IMR-90 (cell line): Measurements from ENCODE around the gene CADM1. TPM values are rescaled to one million over a fixed set of nuclear protein-coding genes. Genes with fewer than 3 reads are reported as not detected.

Experiments
- ATAC-seq: fragments of 200-7000 bp; cut with Tn5 transposase; 2 replicates; pipeline ENCODE4 v1.9.1; 2020; ENCODE audit warnings: low read depth, mild to moderate bottlenecking, moderate library complexity
- BruUV-seq: library from RNA; stranded (reverse); fragments of 400-500 nt; replicated peaks from 2 replicates; lab custom pipeline; 2021; lab: Mats Ljungman, UMichigan
- CTCF ChIA-PET: fragments of 300-600 bp; formaldehyde crosslinking; extraction: SDS; loops from one replicate; lab custom pipeline; 2021; ENCODE audit warnings: antibody characterized with exemption; lab: Yijun Ruan, JAX
- POLR2A ChIA-PET: fragments of 300-600 bp; sonication (Branson Sonifier 250); formaldehyde crosslinking; loops from one replicate; lab custom pipeline; 2022; ENCODE audit warnings: antibody characterized with exemption; ENCODE audit not compliant: unreplicated experiment; lab: Charles Lee
- DNase-seq: peaks from one replicate; pipeline ENCODE4 v3.0.0; 2013
- H2AFZ ChIP-seq: replicated peaks from 2 replicates; pipeline ENCODE3; 2013; ENCODE audit warnings: low read length, mild to moderate bottlenecking; ENCODE audit not compliant: poor library complexity
- H2AK5ac ChIP-seq: 2 replicates; pipeline ENCODE4 v1.6.1; 2013; ENCODE audit warnings: low read depth, low read length, inconsistent platforms
- H2AK9ac ChIP-seq: replicated peaks from 2 replicates; pipeline ENCODE3; 2013; ENCODE audit warnings: mild to moderate bottlenecking, low read depth, low read length, moderate library complexity; ENCODE audit not compliant: poor library complexity
- H2BK120ac ChIP-seq: 2 replicates; pipeline ENCODE4 v1.6.1; 2013; ENCODE audit warnings: low read depth, low read length, inconsistent platforms
- H2BK15ac ChIP-seq: 3 replicates; pipeline ENCODE4 v1.6.1; 2013; ENCODE audit warnings: low read depth, low read length, inconsistent platforms
- H2BK20ac ChIP-seq: 2 replicates; pipeline ENCODE4 v1.6.1; 2013; ENCODE audit warnings: low read depth, mild to moderate bottlenecking, inconsistent platforms, low read length, moderate library complexity
- H2BK5ac ChIP-seq: 2 replicates; pipeline ENCODE4 v1.6.1; 2013; ENCODE audit warnings: mild to moderate bottlenecking, low read depth, low read length, inconsistent platforms; ENCODE audit not compliant: poor library complexity, severe bottlenecking
- H3K14ac ChIP-seq: replicated peaks from 2 replicates; pipeline ENCODE4 v1.6.1; 2013; ENCODE audit warnings: low read depth, low read length, inconsistent platforms
- H3K18ac ChIP-seq: 2 replicates; pipeline ENCODE4 v1.6.1; 2013; ENCODE audit warnings: low read depth, low read length, control low read depth
- H3K23ac ChIP-seq: 2 replicates; pipeline ENCODE4 v1.6.1; 2013; ENCODE audit warnings: low read depth, low read length, inconsistent platforms
- H3K27ac ChIP-seq: 2 replicates; pipeline ENCODE4 v1.5.1; 2013; ENCODE audit warnings: mild to moderate bottlenecking, control low read depth, low read length; ENCODE audit not compliant: insufficient read depth
- H3K27me3 ChIP-seq: 2 replicates; pipeline ENCODE4 v1.6.1; 2013; ENCODE audit warnings: low read length; ENCODE audit not compliant: control insufficient read depth, insufficient read depth
- H3K36me3 ChIP-seq: 2 replicates; pipeline ENCODE4 v1.6.1; 2013; ENCODE audit warnings: low read length, mixed read lengths; ENCODE audit not compliant: control insufficient read depth, insufficient read depth
- H3K4ac ChIP-seq: 2 replicates; pipeline ENCODE4 v1.6.1; 2013; ENCODE audit warnings: low read depth, low read length, inconsistent platforms
- H3K4me1 ChIP-seq: 2 replicates; pipeline ENCODE4 v1.6.1; 2013; ENCODE audit warnings: low read length, mixed read lengths; ENCODE audit not compliant: control insufficient read depth, insufficient read depth
- H3K4me2 ChIP-seq: 2 replicates; pipeline ENCODE4 v1.6.1; 2013; ENCODE audit warnings: low read depth, mild to moderate bottlenecking, control low read depth, low read length, moderate library complexity
- H3K4me3 ChIP-seq: 2 replicates; pipeline ENCODE4 v1.5.1; 2013; ENCODE audit warnings: low read depth, mild to moderate bottlenecking, control low read depth, low read length, moderate library complexity; ENCODE audit not compliant: insufficient read depth
- H3K56ac ChIP-seq: 2 replicates; pipeline ENCODE4 v1.6.1; 2013; ENCODE audit warnings: low read length, inconsistent platforms; ENCODE audit not compliant: insufficient read depth; ENCODE audit errors: extremely low read depth
- H3K79me1 ChIP-seq, 2 experiments: 2 replicates each; pipeline ENCODE4 v1.6.1; 2013; ENCODE audit warnings: low read length in 2 of 2, inconsistent platforms in 1 of 2, low read depth in 1 of 2
- H3K9ac ChIP-seq: 2 replicates; pipeline ENCODE4 v1.6.1; 2013; ENCODE audit warnings: low read depth, low read length, control low read depth
- H3K9me1 ChIP-seq: 2 replicates; pipeline ENCODE4 v1.6.1; 2013; ENCODE audit warnings: low read length, inconsistent platforms; ENCODE audit not compliant: insufficient read depth
- H3K9me3 ChIP-seq: 2 replicates; pipeline ENCODE4 v1.6.1; 2013; ENCODE audit warnings: low read length; ENCODE audit not compliant: control insufficient read depth, insufficient read depth
- H4K20me1 ChIP-seq: 2 replicates; pipeline ENCODE4 v1.6.1; 2013; ENCODE audit warnings: low read length, inconsistent platforms; ENCODE audit not compliant: insufficient read depth
- H4K5ac ChIP-seq: 2 replicates; pipeline ENCODE4 v1.6.1; 2013; ENCODE audit warnings: mild to moderate bottlenecking, low read depth, low read length, control low read depth
- H4K8ac ChIP-seq, 2 experiments: 2 replicates each; pipeline ENCODE4 v1.6.1; 2013; ENCODE audit warnings: low read depth in 2 of 2, low read length in 2 of 2, control low read depth in 1 of 2, inconsistent platforms in 1 of 2
- H4K91ac ChIP-seq: 2 replicates; pipeline ENCODE4 v1.6.1; 2013; ENCODE audit warnings: low read depth, low read length, inconsistent platforms; ENCODE audit not compliant: insufficient read depth
- BHLHE40 ChIP-seq: fragments of 150-350 bp; IDR thresholded peaks from 2 replicates; pipeline ENCODE4 v1.6.1; 2016; ENCODE audit warnings: mild to moderate bottlenecking, low read depth, low read length
- RAD21 ChIP-seq: IDR thresholded peaks from 2 replicates; pipeline ENCODE4 v1.6.1; 2012; ENCODE audit warnings: low read length, improper control_type of control experiment
- WGBS, 2 experiments: methylation state at CpG; one replicate each; pipeline versions ENCODE4 v1.1.5 to v1.1.7; 2013; ENCODE audit warnings: missing lambda C conversion rate in 2 of 2; ENCODE audit not compliant: insufficient read length in 1 of 2; ENCODE audit errors: extremely low coverage in 2 of 2; 5-methylcytosine and 5-hydroxymethylcytosine counted together
- dilution Hi-C: fragments of 300-500 bp; cut with HindIII; formaldehyde crosslinking; loops from one replicate; pipeline ENCODE4 v1.14.3; 2018; ENCODE audit warnings: low sequenced_read_pairs; ENCODE audit not compliant: unreplicated experiment
- in situ Hi-C: fragments of 300-500 bp; cut with MboI; formaldehyde crosslinking; loops from 3 replicates; pipeline ENCODE4 v1.14.3; 2019; ENCODE audit warnings: low sequenced_read_pairs, inconsistent platforms, mixed read lengths
- intact Hi-C: fragments of 100-400 bp; cut with micrococcal nuclease; formaldehyde crosslinking; loops from 2 replicates; pipeline ENCODE4 v1.10.0; 2022
- polyA plus RNA-seq, 3 experiments: library from polyadenylated mRNA; depleted of rRNA; stranded (reverse); fragments of >200 nt; gene quantifications; 2 replicates each; pipeline ENCODE4 v1.2.3, GENCODE V29; 2012; ENCODE audit warnings: low replicate concordance in 1 of 3
- total RNA-seq: library from RNA; depleted of rRNA; stranded (reverse); fragments of >200 nt; gene quantifications from 2 replicates; pipeline ENCODE4 v1.2.3, GENCODE V29; 2012

The CADM1 gene
- total and polyA plus RNA-seq, 2 of the 4 experiments (the other 2 are of a cell fraction) = 28.8 to 77.1 TPM

GRCh38 chr11:115462004-115462541 is 42.1 kb downstream of the CADM1 start:
- Histone ChIP-seq H2BK120ac (no peak overlapping the region), H3K9ac (no peak overlapping the region), H3K4me3 (no peak overlapping the region), H2BK15ac (no peak overlapping the region), H3K18ac (no peak overlapping the region), H4K20me1 (no peaks in the 10 kb centered on the region), H3K9me3 (no peaks in the 10 kb centered on the region), H2AFZ (no peak overlapping the region), H2AK5ac (no peak overlapping the region), H3K4ac (no peak overlapping the region), H3K23ac (no peak overlapping the region), H3K4me1 (peaks cover 10% of the 10 kb centered on the region), H4K5ac (no peak overlapping the region), H4K8ac (no peak overlapping the region; a peak in 1 of 4 replicates), H2BK5ac (no peak overlapping the region), H4K91ac (no peak overlapping the region), H3K79me1 (peaks cover 3 to 6% of the 10 kb centered on the region in 2 experiments; a peak in 1 of 4 replicates), H2BK20ac (no peak overlapping the region), H3K4me2 (no peak overlapping the region), H3K56ac (no peak overlapping the region), H3K36me3 (no peaks in the 10 kb centered on the region), H3K27ac (no peak overlapping the region), H3K14ac (no peak overlapping the region), H3K27me3 (no peaks in the 10 kb centered on the region), H2AK9ac (no peak overlapping the region), H3K9me1 (no peaks in the 10 kb centered on the region)
- dilution Hi-C loops = no loop called here
- 87% methylated on average over 7 of the region's 18 CpGs; no CpG with 5 or more reads in 1 of the 2 experiments for WGBS, 2 experiments
- intact Hi-C loops = no loop called here
- no peak for TF ChIP-seq BHLHE40
- TF ChIP-seq RAD21 = no peak
- in situ Hi-C loops = no loop called here
- BruUV-seq = no TSS peak
- CTCF ChIA-PET = no interaction called here
- ATAC-seq (no peak), DNase-seq (peak; percentile 0)
- POLR2A ChIA-PET = no interaction called here
